Measurements from ENCODE around the gene GLTP.
A peak's percentile ranks its signal among the peaks of the same experiment; 100 is the strongest.

Gene GLTP

DNA sequence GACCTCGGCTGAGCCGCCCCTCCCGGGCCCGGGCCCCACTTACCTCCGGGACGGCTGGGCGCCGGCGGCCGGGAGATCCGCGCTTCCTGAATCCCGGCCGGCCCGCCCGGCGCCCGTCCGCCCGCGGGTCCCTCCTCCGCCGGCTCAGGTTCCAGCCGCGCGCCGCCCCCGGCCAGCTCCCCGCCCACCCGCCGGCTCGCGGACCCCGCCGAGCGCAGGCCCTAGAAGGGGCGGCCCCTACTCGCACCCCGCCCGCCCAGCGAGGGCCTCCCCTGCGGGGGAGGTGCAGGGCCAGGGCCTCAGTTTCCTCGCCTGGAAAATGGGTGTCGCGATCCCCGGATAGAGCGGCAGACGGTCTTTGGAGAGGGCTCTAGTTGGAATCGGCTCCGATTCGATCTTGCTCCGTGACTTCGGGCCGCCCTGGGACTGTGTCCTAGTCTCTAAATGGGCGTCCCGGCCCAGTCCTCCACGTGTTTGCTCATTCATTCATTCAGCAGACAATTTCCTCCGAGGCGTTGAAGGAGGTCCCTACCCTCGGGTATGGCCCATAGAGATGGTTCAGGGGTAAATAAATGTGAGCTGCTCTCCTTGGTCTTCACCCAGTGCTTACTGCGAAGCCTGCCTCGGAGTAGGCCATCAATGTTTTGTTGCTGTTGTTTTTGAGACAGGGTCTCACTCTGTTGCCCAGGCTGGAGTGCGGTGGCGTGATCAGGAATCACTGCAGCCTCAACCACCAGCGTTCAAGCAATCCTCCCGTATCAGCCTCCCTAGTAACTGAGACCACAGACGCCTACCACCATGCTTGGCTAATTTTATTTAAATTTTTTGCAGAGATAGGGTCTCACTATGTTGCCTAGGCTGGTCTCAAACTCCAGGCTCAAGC lies 46.8 kb downstream of the GLTP start, which contains the start of gene TRPV4:
Gene TRPV4, minus strand, starts transcription at position 92 of the 883 bp plus-strand sequence. CDS start 18,602 bp downstream, outside the sequence.
- H3K4me3 ChIP-seq (replicated peaks; ENCODE audit: low read depth, low read length) = peak within 1 kb of the TSS; percentile 62
- no peak for TF ChIP-seq CTCF (IDR thresholded peaks at IDR 0.05; ENCODE audit: low read length, missing control alignments)
- DNase-seq (ENCODE audit: low read depth) = peak; percentile 44

DNA sequence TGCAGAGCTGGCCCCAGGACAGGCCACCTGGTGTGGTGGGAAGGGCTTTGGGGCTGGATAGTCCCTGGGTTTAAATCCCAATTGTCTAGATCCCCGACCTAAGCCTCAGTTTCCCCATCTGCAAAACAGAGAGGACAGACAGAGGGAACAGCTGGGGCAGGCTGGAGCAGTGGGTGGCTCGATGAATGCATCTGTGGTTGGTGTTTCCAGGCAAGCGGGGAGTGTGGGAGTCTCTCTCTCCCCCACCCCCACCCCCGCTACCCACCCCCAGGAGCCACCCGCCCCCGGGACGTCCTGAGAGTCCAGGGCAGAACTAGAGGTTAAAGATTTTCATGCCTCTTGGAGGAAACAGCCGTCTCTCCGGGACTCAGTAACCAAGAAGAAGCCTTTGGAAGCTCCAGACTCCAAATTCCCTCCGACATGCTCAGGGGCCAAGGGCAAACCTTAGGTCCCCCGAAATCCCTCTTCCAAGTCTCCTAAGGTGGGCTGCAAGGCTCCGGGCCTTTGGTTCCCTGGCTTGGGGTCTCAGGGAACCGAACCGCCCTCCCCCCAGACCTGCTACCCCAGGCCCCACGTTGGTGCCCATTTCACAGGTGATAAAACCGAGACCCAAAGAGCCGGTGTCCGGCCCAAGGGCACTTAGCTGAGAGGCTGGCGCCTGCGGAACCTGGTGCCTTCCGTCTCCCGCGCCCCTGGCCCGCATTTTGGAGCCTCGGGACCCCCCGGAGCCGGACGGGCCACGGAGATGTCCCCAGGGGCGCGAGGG lies 47.6 kb downstream of the GLTP start:
- peak overlapping the region; percentile 62 for H3K4me3 ChIP-seq (replicated peaks; ENCODE audit: low read depth, low read length)
- DNase-seq (ENCODE audit: low read depth) = no peak
- no peak for TF ChIP-seq CTCF (IDR thresholded peaks at IDR 0.05; ENCODE audit: low read length, missing control alignments)

- no peak for DNase-seq (ENCODE audit: low read depth)
Observed at GRCh38 chr12:109831929-109832328, 48.4 kb downstream of the GLTP start.

DNA sequence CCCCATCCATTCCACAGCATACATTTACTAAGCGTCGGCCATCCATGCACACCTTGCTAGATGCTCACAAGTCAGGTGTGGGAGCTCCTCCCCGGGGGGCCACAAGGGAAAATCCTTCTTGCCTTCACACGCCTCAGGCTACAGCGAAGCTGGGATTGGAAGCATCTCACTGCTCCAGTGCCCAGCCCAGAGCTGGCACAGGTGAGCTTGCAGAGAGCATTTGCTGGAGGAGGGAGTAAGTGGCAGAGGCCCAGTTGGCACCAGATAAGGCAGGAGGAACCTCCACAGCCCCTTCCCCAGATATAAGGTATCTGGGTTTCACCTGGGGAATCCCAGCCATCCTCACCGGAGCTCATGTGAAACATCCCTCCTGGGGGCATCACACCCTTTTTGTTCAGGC lies 49.0 kb downstream of the GLTP start:
- H3K4me3 ChIP-seq (replicated peaks; ENCODE audit: low read depth, low read length) = no peak overlapping the region
- no peak for TF ChIP-seq CTCF (IDR thresholded peaks at IDR 0.05; ENCODE audit: low read length, missing control alignments)
- no peak for DNase-seq (ENCODE audit: low read depth)

More at GRCh38 chr12:109831929-109832328, 48.4 kb downstream of the GLTP start:
- no peak overlapping the region for H3K4me3 ChIP-seq (replicated peaks; ENCODE audit: low read depth, low read length)
- no peak for TF ChIP-seq CTCF (IDR thresholded peaks at IDR 0.05; ENCODE audit: low read length, missing control alignments)

GRCh38 chr12:109830718-109831117 lies 49.6 kb downstream of the GLTP start:
- no peak overlapping the region for H3K4me3 ChIP-seq (replicated peaks; ENCODE audit: low read depth, low read length)
- DNase-seq (ENCODE audit: low read depth) = no peak
- no peak for TF ChIP-seq CTCF (IDR thresholded peaks at IDR 0.05; ENCODE audit: low read length, missing control alignments)

- DNase-seq (ENCODE audit: low read depth) = no peak
- H3K4me3 ChIP-seq (replicated peaks; ENCODE audit: low read depth, low read length) = no peak overlapping the region
- no peak for TF ChIP-seq CTCF (IDR thresholded peaks at IDR 0.05; ENCODE audit: low read length, missing control alignments)
Observed at GRCh38 chr12:109830267-109830666, 50.1 kb downstream of the GLTP start.
